IPS DF 6.9 (cell line): ENCODE results near the gene TANC1.

Experiments used
- DNase-seq: peaks from one replicate; pipeline ENCODE4 v3.0.0-alpha.2; 2013; ENCODE audit warnings: low read depth, low spot score
- H3K27ac ChIP-seq: one replicate; pipeline ENCODE4 v1.5.1; 2013; ENCODE audit warnings: low read length, control low read depth
- H3K27me3 ChIP-seq: 2 replicates; pipeline ENCODE4 v1.6.1; 2013; ENCODE audit warnings: mild to moderate bottlenecking, low read length; ENCODE audit not compliant: control insufficient read depth, insufficient read depth
- H3K36me3 ChIP-seq: 2 replicates; pipeline ENCODE4 v1.6.1; 2013; ENCODE audit warnings: low read length; ENCODE audit not compliant: control insufficient read depth, insufficient read depth
- H3K4me1 ChIP-seq: 2 replicates; pipeline ENCODE4 v1.6.1; 2013; ENCODE audit warnings: low read length; ENCODE audit not compliant: control insufficient read depth, insufficient read depth
- H3K4me3 ChIP-seq: 2 replicates; pipeline ENCODE4 v1.5.1; 2013; ENCODE audit warnings: mild to moderate bottlenecking, low read length
- H3K9me3 ChIP-seq: 2 replicates; pipeline ENCODE4 v1.6.1; 2013; ENCODE audit warnings: low read length, inconsistent platforms; ENCODE audit not compliant: control insufficient read depth, insufficient read depth
- WGBS: extraction: QIAGEN DNeasy Blood & Tissue Kit; methylation state at CpG from one replicate; pipeline ENCODE4 v1.1.7; 2013; ENCODE audit warnings: mixed read lengths, missing lambda C conversion rate; ENCODE audit not compliant: insufficient read length, insufficient coverage; 5-methylcytosine and 5-hydroxymethylcytosine counted together

The TANC1 gene

GRCh38 chr2:159270744-159271379, 302.4 kb downstream of the TANC1 start:
- no peaks in the 10 kb centered on the region for H3K36me3 ChIP-seq
- H3K4me3 ChIP-seq, result no peak overlapping the region
- DNase-seq, result no peak
- no peaks in the 10 kb centered on the region for H3K27me3 ChIP-seq
- H3K27ac ChIP-seq, result no peak overlapping the region
- H3K4me1 ChIP-seq, result no peaks in the 10 kb centered on the region
- no CpG with 5 or more reads among the region's 4 CpGs for WGBS
- no peaks in the 10 kb centered on the region for H3K9me3 ChIP-seq

- Histone ChIP-seq H3K27me3 (no peaks in the 10 kb centered on the region), H3K27ac (no peak overlapping the region), H3K4me1 (no peaks in the 10 kb centered on the region), H3K4me3 (no peak overlapping the region), H3K9me3 (no peaks in the 10 kb centered on the region), H3K36me3 (no peaks in the 10 kb centered on the region)
- DNase-seq, result no peak
- WGBS, result no CpG with 5 or more reads among the region's 5 CpGs
Observed at GRCh38 chr2:159272156-159272555, 303.7 kb downstream of the TANC1 start.

- no peak for DNase-seq
- no peaks in the 10 kb centered on the region for H3K9me3 ChIP-seq
- 0 out of 2 replicates have a peak, but pooled peaks cover 2% of the 10 kb centered on the region for H3K36me3 ChIP-seq
- no peak overlapping the region for H3K27ac ChIP-seq
- WGBS, result no CpG with 5 or more reads among the region's 1 CpG
- no peaks in the 10 kb centered on the region for H3K27me3 ChIP-seq
- no peak overlapping the region for H3K4me3 ChIP-seq
- H3K4me1 ChIP-seq, result no peaks in the 10 kb centered on the region
Observed at GRCh38 chr2:159275111-159275510, 306.7 kb downstream of the TANC1 start.

- H3K36me3 ChIP-seq, result 0 out of 2 replicates have a peak, but pooled peaks cover 2% of the 10 kb centered on the region
- no CpG with 5 or more reads among the region's 2 CpGs for WGBS
- H3K4me3 ChIP-seq, result no peak overlapping the region
- no peak for DNase-seq
- no peaks in the 10 kb centered on the region for H3K27me3 ChIP-seq
- peaks cover 2% of the 10 kb centered on the region; the same call in 1 of the 2 replicates for H3K4me1 ChIP-seq
- H3K27ac ChIP-seq, result no peak overlapping the region
- H3K9me3 ChIP-seq, result no peaks in the 10 kb centered on the region
Observed at GRCh38 chr2:159279700-159280099, 311.3 kb downstream of the TANC1 start.

- H3K27me3 ChIP-seq, result no peaks in the 10 kb centered on the region
- no peak overlapping the region for H3K4me3 ChIP-seq
- 0 out of 2 replicates have a peak, but pooled peaks cover 2% of the 10 kb centered on the region for H3K36me3 ChIP-seq
- WGBS, result no CpG with 5 or more reads among the region's 6 CpGs
- H3K4me1 ChIP-seq, result peaks cover 2% of the 10 kb centered on the region; the same call in 1 of the 2 replicates
- no peak for DNase-seq
- no peaks in the 10 kb centered on the region for H3K9me3 ChIP-seq
- no peak overlapping the region for H3K27ac ChIP-seq
Observed at GRCh38 chr2:159281002-159281401, 312.6 kb downstream of the TANC1 start.
